Urinary bladder (tissue), 4 donors: Measurements from ENCODE around the gene SPDYE9. TPM values are rescaled to one million over a fixed set of nuclear protein-coding genes. Genes with fewer than 3 reads are reported as not detected.
"Not testable (repeated sequence)": the region's sequence is repeated elsewhere in the genome, so short reads cannot be mapped to it uniquely, and the experiment has no call there.

Experiments
- DNase-seq: peaks from one replicate; pipeline ENCODE4 v3.0.0-alpha.2; 2015; ENCODE audit errors: extremely low spot score
- H3K27ac ChIP-seq: one replicate; pipeline ENCODE4 v1.5.1; 2013; ENCODE audit warnings: low read depth, mild to moderate bottlenecking, moderate library complexity
- H3K36me3 ChIP-seq: one replicate; pipeline ENCODE4 v1.6.1; 2013; ENCODE audit warnings: mild to moderate bottlenecking, moderate library complexity; ENCODE audit not compliant: insufficient read depth
- H3K4me1 ChIP-seq: one replicate; pipeline ENCODE4 v1.6.1; 2013; ENCODE audit warnings: mild to moderate bottlenecking, moderate library complexity; ENCODE audit not compliant: insufficient read depth
- H3K4me3 ChIP-seq: one replicate; pipeline ENCODE4 v1.5.1; 2013; ENCODE audit warnings: low read depth, low read length
- WGBS: extraction: QIAGEN DNeasy Blood & Tissue Kit; methylation state at CpG from one replicate; pipeline ENCODE4 v1.1.7; 2013; 5-methylcytosine and 5-hydroxymethylcytosine counted together
- polyA plus RNA-seq: library from polyadenylated mRNA; stranded (reverse); fragments of 200-250 nt; gene quantifications from one replicate; pipeline ENCODE4 v1.2.3, GENCODE V29; 2013
- small RNA-seq: library from RNA; depleted of rRNA; stranded (forward); fragments of <200 nt; gene quantifications from one replicate; pipeline ENCODE3, GENCODE V24; 2014
- total RNA-seq: library from RNA; depleted of rRNA; stranded (reverse); fragments of >200 nt; gene quantifications from one replicate; pipeline ENCODE4 v1.2.3, GENCODE V29; 2014
- donor health status: healthy with polysubstance abuse.
- donor health status: healthy.

SPDYE9 gene
- not detected for total RNA-seq
- not detected for polyA plus RNA-seq

DNA sequence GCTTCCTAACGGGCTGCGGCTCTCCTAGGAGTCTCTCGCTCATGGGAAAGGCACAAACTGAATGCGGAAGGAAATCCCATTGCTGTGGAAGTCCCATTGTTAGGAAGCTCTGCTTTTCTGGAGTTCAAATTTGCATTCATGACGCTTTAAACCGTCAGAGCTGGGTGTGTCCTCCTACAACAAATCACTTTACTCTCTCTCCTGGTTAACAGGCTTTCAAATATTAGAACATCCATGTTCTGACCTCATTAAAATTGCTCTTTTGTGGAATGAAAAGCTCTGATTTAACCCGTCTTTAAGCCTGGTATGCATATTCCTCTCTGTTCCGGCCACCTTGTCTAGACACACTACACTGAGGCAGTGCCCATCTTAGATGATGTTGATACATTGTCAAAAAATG is at the start of gene SPDYE9:
Gene SPDYE9, minus strand, starts transcription at position 101 of the 400 bp plus-strand sequence. CDS start 1,800 bp downstream, outside the sequence.
- WGBS = no CpG with 5 or more reads among the region's 8 CpGs
- not testable (repeated sequence) for H3K4me3 ChIP-seq

GRCh38 chr7:73134866-73135265 is 49.0 kb upstream of the SPDYE9 start:
- not testable (repeated sequence) for DNase-seq

More for the DNA sequence above, at the start of gene SPDYE9:
- DNase-seq, H3K27ac ChIP-seq, H3K36me3 ChIP-seq, H3K4me1 ChIP-seq: not testable (repeated sequence)

DNA sequence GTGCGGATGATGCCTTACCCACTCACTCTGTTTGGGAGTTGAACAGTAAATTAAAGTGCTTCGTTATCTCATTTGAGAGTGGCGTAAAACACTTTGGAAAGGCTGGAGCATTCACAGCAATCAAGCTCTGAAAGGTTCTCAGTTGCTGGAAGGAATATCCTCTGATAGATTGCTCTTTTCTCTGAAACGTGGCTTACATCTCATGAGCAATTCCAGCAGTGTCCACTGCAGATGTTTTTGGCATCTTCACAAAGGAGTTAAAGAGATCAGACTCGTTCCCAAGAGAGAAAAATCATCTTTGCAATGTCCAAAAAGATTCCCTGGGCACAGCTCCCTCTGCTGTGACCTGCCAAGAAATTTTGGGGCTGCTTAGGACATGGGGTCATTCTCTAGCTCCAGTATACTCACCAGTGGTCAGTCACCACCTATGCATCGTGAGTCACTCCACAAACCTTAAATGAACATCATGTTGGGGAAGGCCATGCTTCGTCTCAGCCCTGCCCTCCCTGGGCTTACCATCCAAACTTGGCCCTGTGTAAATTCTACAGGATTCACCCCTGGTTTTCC is 46.9 kb upstream of the SPDYE9 start:
- H3K4me1 ChIP-seq, H3K27ac ChIP-seq, DNase-seq, H3K4me3 ChIP-seq, H3K36me3 ChIP-seq: not testable (repeated sequence)
- WGBS = 69% methylated on average over 3 of the region's 7 CpGs

More at GRCh38 chr7:73134866-73135265, 49.0 kb upstream of the SPDYE9 start:
- H3K4me1 ChIP-seq, H3K27ac ChIP-seq, H3K36me3 ChIP-seq, H3K4me3 ChIP-seq: not testable (repeated sequence)
- WGBS = no CpG with 5 or more reads among the region's 2 CpGs

- not testable (repeated sequence) for H3K4me3 ChIP-seq, H3K4me1 ChIP-seq, DNase-seq, H3K36me3 ChIP-seq, H3K27ac ChIP-seq
- no CpG with 5 or more reads among the region's 2 CpGs for WGBS
Observed at GRCh38 chr7:73130612-73131011, 44.8 kb upstream of the SPDYE9 start.

DNA sequence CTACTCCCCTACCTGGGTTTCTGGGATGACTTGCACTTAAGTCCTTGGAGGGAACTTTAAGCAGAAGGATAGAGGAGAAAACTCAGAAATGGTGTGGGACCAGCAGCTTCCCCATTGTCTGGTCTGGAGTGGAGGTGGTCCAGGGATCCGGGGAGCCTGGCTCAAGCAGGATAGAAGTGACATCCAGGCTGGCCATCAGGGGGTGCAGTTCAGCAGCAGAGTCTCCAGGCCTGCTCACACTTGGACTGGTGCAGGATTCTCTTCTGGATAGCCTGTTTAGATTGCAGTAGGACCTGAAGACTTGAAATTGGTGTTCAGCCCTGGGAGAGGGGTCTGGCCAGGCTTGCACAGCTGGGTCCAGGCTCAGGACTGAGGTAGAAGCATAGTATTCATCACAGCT is 38.3 kb upstream of the SPDYE9 start:
- H3K36me3 ChIP-seq, H3K4me3 ChIP-seq, H3K27ac ChIP-seq, H3K4me1 ChIP-seq, DNase-seq: not testable (repeated sequence)
- no CpG with 5 or more reads among the region's 1 CpG for WGBS

DNA sequence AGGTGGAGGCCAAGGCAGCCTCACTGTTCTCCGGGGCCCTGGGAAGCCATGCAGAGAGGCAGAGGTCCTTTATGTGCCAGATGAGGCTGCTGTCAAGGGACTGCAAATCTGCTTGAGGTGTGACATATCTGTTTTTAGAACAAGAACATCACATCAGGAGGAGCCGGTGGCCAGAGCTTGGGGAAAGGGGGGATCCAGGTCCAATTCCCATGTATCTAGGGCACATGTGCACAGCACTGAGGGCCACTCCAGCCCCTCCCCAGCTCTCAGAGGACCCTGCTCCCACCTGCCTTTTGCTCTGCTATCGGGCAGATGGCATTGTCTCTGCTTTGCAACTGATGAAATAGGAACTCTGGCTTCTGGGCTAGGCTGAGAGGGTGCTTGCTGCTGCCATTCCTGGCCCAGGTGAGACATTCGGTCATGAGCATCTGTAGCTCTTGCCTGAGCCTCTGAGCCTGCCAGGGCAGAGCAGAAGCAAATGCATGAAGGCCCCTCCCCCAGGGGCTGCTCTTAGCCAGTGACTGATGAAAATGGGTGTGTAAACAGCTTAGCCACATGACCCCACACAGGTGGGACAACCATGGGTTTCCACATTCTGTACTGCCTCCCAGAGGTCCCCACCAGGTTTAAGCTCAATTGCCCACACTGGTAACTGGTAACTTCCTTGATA is 37.1 kb upstream of the SPDYE9 start:
- not testable (repeated sequence) for H3K4me3 ChIP-seq, H3K36me3 ChIP-seq, H3K4me1 ChIP-seq, H3K27ac ChIP-seq, DNase-seq
- 74% methylated on average over 2 of the region's 4 CpGs for WGBS

DNA sequence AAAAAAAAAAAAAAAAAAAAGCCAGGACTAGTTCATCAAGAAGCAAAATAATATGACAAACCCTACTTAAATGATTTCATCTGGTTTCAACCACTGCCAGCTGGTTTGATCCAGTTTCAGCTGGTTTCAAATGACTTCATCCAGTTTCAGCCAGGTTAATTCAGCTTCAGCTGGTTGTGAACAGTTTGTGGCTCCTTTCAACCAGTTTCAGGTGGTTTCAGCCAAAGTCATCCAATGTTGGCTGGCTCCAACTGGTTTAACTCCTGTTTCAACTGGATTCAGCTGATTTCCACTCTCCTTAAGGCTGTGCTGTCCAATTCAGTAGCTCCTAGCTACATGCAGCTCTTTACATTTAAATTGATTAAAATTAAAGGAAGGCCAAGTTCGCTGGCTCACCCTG is 32.3 kb upstream of the SPDYE9 start:
- not testable (repeated sequence) for H3K4me3 ChIP-seq, H3K4me1 ChIP-seq, H3K36me3 ChIP-seq, H3K27ac ChIP-seq, DNase-seq
- no CpG with 5 or more reads among the region's 1 CpG for WGBS

- no CpG with 5 or more reads among the region's 8 CpGs for WGBS
- H3K4me3 ChIP-seq = not testable (repeated sequence)
Observed at GRCh38 chr7:73057811-73058210, 28.0 kb downstream of the SPDYE9 start, which contains the start of gene SPDYE11. Gene SPDYE11 (minus strand): TSS chr7:73057911. CDS start chr7:73056111, 1,800 bp downstream.

DNA sequence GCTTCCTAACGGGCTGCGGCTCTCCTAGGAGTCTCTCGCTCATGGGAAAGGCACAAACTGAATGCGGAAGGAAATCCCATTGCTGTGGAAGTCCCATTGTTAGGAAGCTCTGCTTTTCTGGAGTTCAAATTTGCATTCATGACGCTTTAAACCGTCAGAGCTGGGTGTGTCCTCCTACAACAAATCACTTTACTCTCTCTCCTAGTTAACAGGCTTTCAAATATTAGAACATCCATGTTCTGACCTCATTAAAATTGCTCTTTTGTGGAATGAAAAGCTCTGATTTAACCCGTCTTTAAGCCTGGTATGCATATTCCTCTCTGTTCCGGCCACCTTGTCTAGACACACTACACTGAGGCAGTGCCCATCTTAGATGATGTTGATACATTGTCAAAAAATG is 56.2 kb downstream of the SPDYE9 start, which contains the start of gene SPDYE8:
Gene SPDYE8, minus strand, starts transcription at position 101 of the 400 bp plus-strand sequence. CDS start 1,800 bp downstream, outside the sequence.
- WGBS = no CpG with 5 or more reads among the region's 8 CpGs
- DNase-seq, H3K4me3 ChIP-seq, H3K27ac ChIP-seq, H3K4me1 ChIP-seq, H3K36me3 ChIP-seq: not testable (repeated sequence)

More at GRCh38 chr7:73057811-73058210, 28.0 kb downstream of the SPDYE9 start, which contains the start of gene SPDYE11:
- H3K27ac ChIP-seq, H3K36me3 ChIP-seq, DNase-seq, H3K4me1 ChIP-seq: not testable (repeated sequence)

Small RNA genes within 50 kb of the gene (small RNA-seq; reads per million reads assigned to genes)
- gene RF00019 = not detected

Other genes with a start within 250 kb of the SPDYE9 start
- gene POM121, start 160.9 kb downstream of the SPDYE9 start, total RNA-seq = 7.2 TPM
- 21.2 TPM for gene POM121, start 160.9 kb downstream of the SPDYE9 start, polyA plus RNA-seq
- gene TRIM74, start 116.6 kb downstream of the SPDYE9 start, total RNA-seq = not detected
- gene TRIM74, start 116.6 kb downstream of the SPDYE9 start, polyA plus RNA-seq = 0.41 TPM
- not detected for gene SPDYE8, start 56.3 kb downstream of the SPDYE9 start, total RNA-seq
- gene SPDYE8, start 56.3 kb downstream of the SPDYE9 start, polyA plus RNA-seq = not detected
- gene SPDYE11, start 28.1 kb downstream of the SPDYE9 start, total RNA-seq = not detected
- gene SPDYE11, start 28.1 kb downstream of the SPDYE9 start, polyA plus RNA-seq = not detected
- gene NSUN5, start 222.8 kb upstream of the SPDYE9 start, total RNA-seq = 10.4 TPM
- 31.4 TPM for gene NSUN5, start 222.8 kb upstream of the SPDYE9 start, polyA plus RNA-seq
- 0.21 TPM for gene TRIM50, start 242.0 kb upstream of the SPDYE9 start, total RNA-seq
- 0.14 TPM for gene TRIM50, start 242.0 kb upstream of the SPDYE9 start, polyA plus RNA-seq
- not detected for gene FKBP6, start 242.1 kb upstream of the SPDYE9 start, total RNA-seq
- gene FKBP6, start 242.1 kb upstream of the SPDYE9 start, polyA plus RNA-seq = not detected